ENCODE results near the gene MTA2. TPM values are rescaled to one million over a fixed set of nuclear protein-coding genes. Genes with fewer than 3 reads are reported as not detected.

Gene MTA2
- polyA plus RNA-seq, 1 donor from 2014 or later: 130 TPM

GRCh38 chr11:62599901-62600300 is 1.8 kb downstream of the MTA2 start:
- Histone ChIP-seq H3K9ac (ENCODE audit: low read length) (peak overlapping the region; percentile 98), H3K27me3 (ENCODE audit: insufficient read depth, low read depth, low read length) (no peaks in the 10 kb centered on the region), H3K27ac (ENCODE audit: low read length) (peak overlapping the region; percentile 87)

GRCh38 chr11:62599069-62599696 is 2.5 kb downstream of the MTA2 start:
- no peak overlapping the region for H2AFZ ChIP-seq (ENCODE audit: low read depth, low read length)
- peaks cover 35% of the 10 kb centered on the region for H3K79me2 ChIP-seq (replicated peaks; ENCODE audit: insufficient read depth, low read length)
- peak overlapping the region; percentile 87 for H3K4me2 ChIP-seq (ENCODE audit: low read length)
- no peak for TF ChIP-seq TAF1 (IDR thresholded peaks at IDR 0.05; ENCODE audit: low read depth)
- TF ChIP-seq MXI1 (conservative IDR thresholded peaks at IDR 0.05; ENCODE audit: poor library complexity, severe bottlenecking): no peak
- TF ChIP-seq POLR2AphosphoS5 (IDR thresholded peaks at IDR 0.05): no peak
- no peak for TF ChIP-seq RAD21 (conservative IDR thresholded peaks at IDR 0.05)
- no peak for TF ChIP-seq EZH2 (IDR thresholded peaks at IDR 0.05; ENCODE audit: borderline replicate concordance, insufficient read depth, low read length, poor library complexity, severe bottlenecking)
- no peak for TF ChIP-seq SMC3 (conservative IDR thresholded peaks at IDR 0.05; ENCODE audit: poor library complexity)
- TF ChIP-seq CTCF (IDR thresholded peaks at IDR 0.05; ENCODE audit: poor library complexity, severe bottlenecking): no peak
- TF ChIP-seq EP300 (conservative IDR thresholded peaks at IDR 0.05; ENCODE audit: poor library complexity, severe bottlenecking): no peak
- TF ChIP-seq REST (IDR thresholded peaks at IDR 0.05; ENCODE audit: borderline replicate concordance): no peak
- H3K9me2 ChIP-seq (ENCODE audit: insufficient read depth, low read length): no peaks in the 10 kb centered on the region
- no peaks in the 10 kb centered on the region for H3K9me3 ChIP-seq (ENCODE audit: low read length)
- H4K20me1 ChIP-seq (ENCODE audit: insufficient read depth): no peaks in the 10 kb centered on the region
- H3K36me3 ChIP-seq (ENCODE audit: insufficient read depth, low read length): no peaks in the 10 kb centered on the region
- peak overlapping the region; percentile 98 for H3K9ac ChIP-seq (ENCODE audit: low read length)
- H3F3A ChIP-seq (ENCODE audit: insufficient read depth, low read length, poor library complexity, severe bottlenecking): no peaks in the 10 kb centered on the region
- H3K4me3 ChIP-seq (ENCODE audit: low read length): peak overlapping the region; percentile 100
- H3K27ac ChIP-seq (ENCODE audit: low read length): peak overlapping the region; percentile 87
- no peaks in the 10 kb centered on the region for H3K27me3 ChIP-seq (ENCODE audit: insufficient read depth, low read depth, low read length)

More at GRCh38 chr11:62599901-62600300, 1.8 kb downstream of the MTA2 start:
- Histone ChIP-seq H3K4me2 (ENCODE audit: low read length) (peak overlapping the region; percentile 87), H3K4me3 (ENCODE audit: low read length) (peak overlapping the region; percentile 100), H3K9me3 (ENCODE audit: low read length) (no peaks in the 10 kb centered on the region), H3K79me2 (replicated peaks; ENCODE audit: insufficient read depth, low read length) (peaks cover 35% of the 10 kb centered on the region), H2AFZ (ENCODE audit: low read depth, low read length) (no peak overlapping the region), H3K36me3 (ENCODE audit: insufficient read depth, low read length) (no peaks in the 10 kb centered on the region), H3F3A (ENCODE audit: insufficient read depth, low read length, poor library complexity, severe bottlenecking) (no peaks in the 10 kb centered on the region), H3K9me2 (ENCODE audit: insufficient read depth, low read length) (no peaks in the 10 kb centered on the region), H4K20me1 (ENCODE audit: insufficient read depth) (no peaks in the 10 kb centered on the region)
- no peak for TF ChIP-seq REST (IDR thresholded peaks at IDR 0.05; ENCODE audit: borderline replicate concordance)
- no peak for TF ChIP-seq TAF1 (IDR thresholded peaks at IDR 0.05; ENCODE audit: low read depth)
- TF ChIP-seq EZH2 (IDR thresholded peaks at IDR 0.05; ENCODE audit: borderline replicate concordance, insufficient read depth, low read length, poor library complexity, severe bottlenecking): no peak
- TF ChIP-seq SMC3 (conservative IDR thresholded peaks at IDR 0.05; ENCODE audit: poor library complexity): no peak
